Activated CD4-positive, alpha-beta memory T cell treated with anti-CD3 and anti-CD28 coated beads, Interleukin-2, amount 10 ng/mL, durations not matched to agents 7 days and 5 days (primary cell): Measurements from ENCODE around the gene ENOX1. TPM values are rescaled to one million over a fixed set of nuclear protein-coding genes. Genes with fewer than 3 reads are reported as not detected.
"Not testable (repeated sequence)": the region's sequence is repeated elsewhere in the genome, so short reads cannot be mapped to it uniquely, and the experiment has no call there.

Experiments used
- CTCF ChIA-PET: fragments of 350-600 bp; sonication (Branson Sonifier 250); formaldehyde crosslinking; loops from one replicate; lab custom pipeline; 2021; ENCODE audit warnings: antibody characterized with exemption, inconsistent platforms; lab: Charles Lee
- POLR2A ChIA-PET: fragments of 350-600 bp; sonication (Branson Sonifier 250); formaldehyde crosslinking; loops from one replicate; lab custom pipeline; 2021; ENCODE audit warnings: antibody characterized with exemption; lab: Charles Lee
- DNase-seq: peaks from one replicate; pipeline ENCODE4 v3.0.0-alpha.2; 2020
- H3K27ac Mint-ChIP-seq: one replicate; pipeline ENCODE4 v1.8.0; 2021; ENCODE audit warnings: mild to moderate bottlenecking, mixed read lengths
- H3K27me3 Mint-ChIP-seq: one replicate; pipeline ENCODE4 v1.8.0; 2021; ENCODE audit warnings: mixed read lengths
- H3K36me3 Mint-ChIP-seq: one replicate; pipeline ENCODE4 v1.8.0; 2021; ENCODE audit warnings: low read depth, mixed read lengths
- H3K4me1 Mint-ChIP-seq: one replicate; pipeline ENCODE4 v1.8.0; 2021; ENCODE audit warnings: mixed read lengths
- H3K4me3 Mint-ChIP-seq: one replicate; pipeline ENCODE4 v1.8.0; 2021; ENCODE audit warnings: mild to moderate bottlenecking, mixed read lengths
- H3K9me3 Mint-ChIP-seq: one replicate; pipeline ENCODE4 v1.8.0; 2021; ENCODE audit warnings: mixed read lengths
- total RNA-seq, 2 experiments: library from RNA; stranded (reverse); gene quantifications; one replicate each; pipeline ENCODE4 v1.2.3, GENCODE V29; 2021

Gene ENOX1
- total RNA-seq, 2 experiments from 2014 or later: 0.25 to 0.38 TPM

- CTCF ChIA-PET: no interaction called here
- no peaks in the 10 kb centered on the region for H3K9me3 Mint-ChIP-seq
- DNase-seq: no peak
These were observed 361.5 kb downstream of the ENOX1 start for GRCh38 chr13:43425234-43425633.

DNA sequence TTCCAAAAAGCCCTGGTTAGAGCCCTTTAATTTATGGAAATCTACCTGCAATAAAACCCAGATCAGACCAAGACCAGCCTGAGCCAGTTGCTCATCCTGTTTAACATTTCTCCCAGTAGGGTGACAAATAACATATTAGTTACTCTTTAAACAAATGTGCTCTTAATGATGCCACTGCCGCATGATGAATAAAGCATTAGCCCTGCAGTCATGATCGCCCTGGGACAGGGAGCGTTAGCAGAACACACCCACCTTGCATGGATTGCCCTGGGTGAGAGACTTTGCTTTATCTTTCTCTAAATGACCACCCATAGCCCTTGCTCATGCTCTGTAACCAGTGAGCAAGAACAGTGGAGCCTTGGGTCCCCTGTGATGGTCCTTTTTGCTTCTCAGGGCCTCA lies 362.4 kb downstream of the ENOX1 start:
- CTCF ChIA-PET: no interaction called here
- H3K4me1 Mint-ChIP-seq: no peaks in the 10 kb centered on the region
- no peaks in the 10 kb centered on the region for H3K9me3 Mint-ChIP-seq
- no peak overlapping the region for H3K4me3 Mint-ChIP-seq
- POLR2A ChIA-PET: no interaction called here
- no peaks in the 10 kb centered on the region for H3K36me3 Mint-ChIP-seq
- DNase-seq: no peak
- H3K27ac Mint-ChIP-seq: no peak overlapping the region
- peaks cover 8% of the 10 kb centered on the region for H3K27me3 Mint-ChIP-seq

More at GRCh38 chr13:43425234-43425633, 361.5 kb downstream of the ENOX1 start:
- H3K36me3 Mint-ChIP-seq: no peaks in the 10 kb centered on the region
- no peak overlapping the region for H3K4me3 Mint-ChIP-seq
- POLR2A ChIA-PET: no interaction called here
- H3K27me3 Mint-ChIP-seq: peaks cover 8% of the 10 kb centered on the region
- H3K27ac Mint-ChIP-seq: no peak overlapping the region
- no peaks in the 10 kb centered on the region for H3K4me1 Mint-ChIP-seq

GRCh38 chr13:43422116-43422515 lies 364.7 kb downstream of the ENOX1 start:
- no peak overlapping the region for H3K4me3 Mint-ChIP-seq
- DNase-seq: no peak
- ChIA-PET POLR2A (no interaction called here), CTCF (no interaction called here)
- H3K27me3 Mint-ChIP-seq: peaks cover 5% of the 10 kb centered on the region
- no peaks in the 10 kb centered on the region for H3K4me1 Mint-ChIP-seq
- no peaks in the 10 kb centered on the region for H3K9me3 Mint-ChIP-seq
- H3K27ac Mint-ChIP-seq: no peak overlapping the region
- H3K36me3 Mint-ChIP-seq: no peaks in the 10 kb centered on the region

GRCh38 chr13:43416842-43417241 lies 369.9 kb downstream of the ENOX1 start:
- H3K27ac Mint-ChIP-seq, DNase-seq, H3K9me3 Mint-ChIP-seq, H3K36me3 Mint-ChIP-seq, H3K4me1 Mint-ChIP-seq, CTCF ChIA-PET, H3K27me3 Mint-ChIP-seq, POLR2A ChIA-PET, H3K4me3 Mint-ChIP-seq: not testable (repeated sequence)

- CTCF ChIA-PET, POLR2A ChIA-PET: not testable (repeated sequence)
These were observed 370.4 kb downstream of the ENOX1 start for GRCh38 chr13:43416408-43416807.

DNA sequence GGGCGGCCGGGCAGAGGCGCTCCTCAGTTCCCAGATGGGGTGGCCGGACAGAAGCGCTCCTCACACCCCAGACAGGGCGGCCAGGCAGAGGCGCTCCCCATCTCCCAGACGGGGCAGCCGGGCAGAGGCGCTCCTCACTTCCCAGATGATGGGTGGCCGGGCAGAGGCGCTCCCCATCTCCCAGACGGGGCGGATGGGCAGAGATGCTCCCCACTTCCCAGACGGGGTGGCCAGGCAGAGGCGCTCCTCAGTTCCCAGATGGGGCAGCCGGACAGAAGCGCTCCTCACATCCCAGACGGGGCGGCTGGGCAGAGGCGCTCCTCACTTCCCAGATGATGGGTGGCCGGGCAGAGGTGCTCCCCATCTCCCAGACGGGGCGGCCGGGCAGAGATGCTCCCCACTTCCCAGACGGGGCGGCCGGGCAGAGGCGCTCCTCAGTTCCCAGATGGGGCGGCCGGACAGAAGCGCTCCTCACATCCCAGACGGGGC lies 370.8 kb downstream of the ENOX1 start:
- DNase-seq, POLR2A ChIA-PET, H3K4me3 Mint-ChIP-seq, H3K9me3 Mint-ChIP-seq, H3K27ac Mint-ChIP-seq, H3K36me3 Mint-ChIP-seq, CTCF ChIA-PET, H3K4me1 Mint-ChIP-seq, H3K27me3 Mint-ChIP-seq: not testable (repeated sequence)

More at GRCh38 chr13:43416408-43416807, 370.4 kb downstream of the ENOX1 start:
- H3K27ac Mint-ChIP-seq, DNase-seq, H3K4me3 Mint-ChIP-seq, H3K36me3 Mint-ChIP-seq, H3K27me3 Mint-ChIP-seq, H3K9me3 Mint-ChIP-seq, H3K4me1 Mint-ChIP-seq: not testable (repeated sequence)

- DNase-seq: no peak
- H3K27me3 Mint-ChIP-seq: peaks cover 10% of the 10 kb centered on the region
- H3K4me3 Mint-ChIP-seq: no peak overlapping the region
- POLR2A ChIA-PET: no interaction called here
- CTCF ChIA-PET: no interaction called here
- no peaks in the 10 kb centered on the region for H3K9me3 Mint-ChIP-seq
- no peak overlapping the region for H3K27ac Mint-ChIP-seq
- H3K36me3 Mint-ChIP-seq: no peaks in the 10 kb centered on the region
- no peaks in the 10 kb centered on the region for H3K4me1 Mint-ChIP-seq
These were observed 372.7 kb downstream of the ENOX1 start for GRCh38 chr13:43414111-43414510.

- CTCF ChIA-PET: no interaction called here
- Mint-ChIP-seq H3K4me1 (no peaks in the 10 kb centered on the region), H3K9me3 (no peaks in the 10 kb centered on the region), H3K27me3 (peaks cover 15% of the 10 kb centered on the region), H3K27ac (no peak overlapping the region), H3K36me3 (no peaks in the 10 kb centered on the region), H3K4me3 (no peak overlapping the region)
- no peak for DNase-seq
- POLR2A ChIA-PET: no interaction called here
These were observed 375.0 kb downstream of the ENOX1 start for GRCh38 chr13:43411741-43412140.

GRCh38 chr13:43411211-43411610 lies 375.6 kb downstream of the ENOX1 start:
- Mint-ChIP-seq H3K27me3 (peaks cover 15% of the 10 kb centered on the region), H3K9me3 (no peaks in the 10 kb centered on the region), H3K27ac (no peak overlapping the region), H3K36me3 (no peaks in the 10 kb centered on the region), H3K4me1 (no peaks in the 10 kb centered on the region), H3K4me3 (no peak overlapping the region)
- POLR2A ChIA-PET: no interaction called here
- CTCF ChIA-PET: no interaction called here
- no peak for DNase-seq

- Mint-ChIP-seq H3K4me3 (no peak overlapping the region), H3K27me3 (peaks cover 14% of the 10 kb centered on the region), H3K4me1 (no peaks in the 10 kb centered on the region), H3K9me3 (no peaks in the 10 kb centered on the region), H3K27ac (no peak overlapping the region), H3K36me3 (no peaks in the 10 kb centered on the region)
- ChIA-PET CTCF (no interaction called here), POLR2A (no interaction called here)
- no peak for DNase-seq
These were observed 378.5 kb downstream of the ENOX1 start for GRCh38 chr13:43408274-43408673.

- peaks cover 15% of the 10 kb centered on the region for H3K27me3 Mint-ChIP-seq
- no peak for DNase-seq
- H3K36me3 Mint-ChIP-seq: no peaks in the 10 kb centered on the region
- CTCF ChIA-PET: no interaction called here
- H3K27ac Mint-ChIP-seq: no peak overlapping the region
- H3K4me3 Mint-ChIP-seq: no peak overlapping the region
- H3K9me3 Mint-ChIP-seq: no peaks in the 10 kb centered on the region
- POLR2A ChIA-PET: no interaction called here
- no peaks in the 10 kb centered on the region for H3K4me1 Mint-ChIP-seq
These were observed 379.7 kb downstream of the ENOX1 start for GRCh38 chr13:43407023-43407581.

DNA sequence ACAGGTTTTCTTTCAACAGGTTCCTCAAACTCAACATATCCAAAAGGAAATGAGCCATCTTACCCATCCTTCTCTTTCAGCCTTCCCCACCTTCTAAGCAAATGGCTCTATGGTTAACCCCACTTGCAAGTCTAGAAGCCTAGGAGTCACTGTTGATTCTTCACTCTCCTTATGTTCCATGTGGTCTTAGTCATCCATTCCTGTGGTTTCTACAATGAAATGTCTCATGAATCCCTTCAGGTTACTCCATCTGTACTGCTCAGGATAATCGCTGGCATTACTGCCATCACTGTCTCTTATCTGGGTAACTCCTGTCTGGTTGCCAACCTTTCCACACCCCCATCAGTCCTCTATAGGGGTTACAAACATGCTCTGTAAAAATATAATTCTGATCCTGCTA lies 381.3 kb downstream of the ENOX1 start:
- H3K9me3 Mint-ChIP-seq: no peaks in the 10 kb centered on the region
- POLR2A ChIA-PET: no interaction called here
- CTCF ChIA-PET: no interaction called here
- H3K4me1 Mint-ChIP-seq: no peaks in the 10 kb centered on the region
- DNase-seq: no peak
- H3K4me3 Mint-ChIP-seq: no peak overlapping the region
- H3K27ac Mint-ChIP-seq: no peak overlapping the region
- no peaks in the 10 kb centered on the region for H3K36me3 Mint-ChIP-seq
- H3K27me3 Mint-ChIP-seq: peaks cover 13% of the 10 kb centered on the region

- ChIA-PET POLR2A (no interaction called here), CTCF (no interaction called here)
- Mint-ChIP-seq H3K9me3 (no peaks in the 10 kb centered on the region), H3K36me3 (no peaks in the 10 kb centered on the region), H3K4me3 (no peak overlapping the region), H3K4me1 (no peaks in the 10 kb centered on the region), H3K27ac (no peak overlapping the region), H3K27me3 (peaks cover 7% of the 10 kb centered on the region)
- DNase-seq: no peak
These were observed 384.4 kb downstream of the ENOX1 start for GRCh38 chr13:43402380-43402779.

DNA sequence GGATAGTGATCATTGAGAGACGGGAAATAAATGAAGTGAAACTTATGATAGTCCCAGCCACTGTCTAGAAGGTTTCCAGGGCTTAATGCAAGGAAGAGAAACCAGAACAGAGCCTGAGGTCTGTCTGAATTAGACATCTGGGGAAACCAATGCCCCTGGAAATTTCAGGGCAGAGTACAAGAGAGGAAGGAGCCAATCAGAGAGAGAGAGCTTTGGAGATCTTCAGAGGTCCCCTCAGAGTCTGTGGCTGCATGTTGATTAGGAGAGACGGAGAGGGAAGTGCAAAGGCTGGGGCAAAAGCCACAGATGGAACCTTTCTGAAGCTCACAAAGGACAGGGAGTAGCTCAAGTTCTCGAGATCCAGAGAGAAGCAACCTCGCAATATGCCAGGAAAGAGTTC lies 385.4 kb downstream of the ENOX1 start:
- POLR2A ChIA-PET: no interaction called here
- no peak for DNase-seq
- H3K4me1 Mint-ChIP-seq: no peaks in the 10 kb centered on the region
- H3K36me3 Mint-ChIP-seq: no peaks in the 10 kb centered on the region
- CTCF ChIA-PET: no interaction called here
- no peak overlapping the region for H3K4me3 Mint-ChIP-seq
- no peaks in the 10 kb centered on the region for H3K9me3 Mint-ChIP-seq
- no peak overlapping the region for H3K27ac Mint-ChIP-seq
- peaks cover 7% of the 10 kb centered on the region for H3K27me3 Mint-ChIP-seq
